ENCODE data around the gene TCERG1L. TPM values are rescaled to one million over a fixed set of nuclear protein-coding genes. Genes with fewer than 3 reads are reported as not detected.

The TCERG1L gene
- total RNA-seq, 4 donors from 2014 or later, result 0.12 TPM; not detected in 3

GRCh38 chr10:131144711-131145375, 166.7 kb downstream of the TCERG1L start:
- Histone ChIP-seq H3K27ac (no peak overlapping the region), H3K9me3 (no peaks in the 10 kb centered on the region), H3K27me3 (peaks cover 73% of the 10 kb centered on the region), H3K36me3 (no peaks in the 10 kb centered on the region), H3K4me1 (no peaks in the 10 kb centered on the region), H3K4me3 (no peak overlapping the region)
- WGBS, 2 donors (ENCODE audit: low coverage in 1 of 2), result 53 to 70% methylated on average over 8 to 9 of the region's 9 CpGs
- ATAC-seq, result no peak
- TF ChIP-seq CTCF (IDR thresholded peaks at IDR 0.05) (no peak), POLR2AphosphoS5 (IDR thresholded peaks at IDR 0.05) (no peak), EP300 (IDR thresholded peaks at IDR 0.05) (no peak), POLR2A (IDR thresholded peaks at IDR 0.05) (no peak)

GRCh38 chr10:131144196-131144595, 167.3 kb downstream of the TCERG1L start:
- H3K27ac ChIP-seq, result no peak overlapping the region
- no peaks in the 10 kb centered on the region for H3K9me3 ChIP-seq
- H3K4me3 ChIP-seq, result no peak overlapping the region
- peaks cover 80% of the 10 kb centered on the region for H3K27me3 ChIP-seq
- H3K4me1 ChIP-seq, result no peaks in the 10 kb centered on the region
- H3K36me3 ChIP-seq, result no peaks in the 10 kb centered on the region
- 51 to 59% methylated on average over 8 to 9 of the region's 13 CpGs for WGBS, 2 donors (ENCODE audit: low coverage in 1 of 2)
- no peak for ATAC-seq
- TF ChIP-seq POLR2AphosphoS5 (IDR thresholded peaks at IDR 0.05) (no peak), POLR2A (IDR thresholded peaks at IDR 0.05) (no peak), CTCF (IDR thresholded peaks at IDR 0.05) (no peak), EP300 (IDR thresholded peaks at IDR 0.05) (no peak)

- ATAC-seq, result no peak
- H3K4me1 ChIP-seq, result no peaks in the 10 kb centered on the region
- WGBS, 2 donors (ENCODE audit: low coverage in 1 of 2), result 60 to 73% methylated on average over 5 to 6 of the region's 25 CpGs
- H3K36me3 ChIP-seq, result no peaks in the 10 kb centered on the region
- H3K9me3 ChIP-seq, result no peaks in the 10 kb centered on the region
- no peak for TF ChIP-seq CTCF (IDR thresholded peaks at IDR 0.05)
- no peak for TF ChIP-seq EP300 (IDR thresholded peaks at IDR 0.05)
- TF ChIP-seq POLR2AphosphoS5 (IDR thresholded peaks at IDR 0.05), result no peak
- TF ChIP-seq POLR2A (IDR thresholded peaks at IDR 0.05), result no peak
- peaks cover 80% of the 10 kb centered on the region for H3K27me3 ChIP-seq
- H3K4me3 ChIP-seq, result no peak overlapping the region
- H3K27ac ChIP-seq, result no peak overlapping the region
Observed at GRCh38 chr10:131143425-131144165, 167.9 kb downstream of the TCERG1L start.

GRCh38 chr10:131142517-131143380, 168.8 kb downstream of the TCERG1L start:
- TF ChIP-seq POLR2AphosphoS5 (IDR thresholded peaks at IDR 0.05), result no peak
- TF ChIP-seq EP300 (IDR thresholded peaks at IDR 0.05), result no peak
- TF ChIP-seq POLR2A (IDR thresholded peaks at IDR 0.05), result no peak
- no peak for TF ChIP-seq CTCF (IDR thresholded peaks at IDR 0.05)
- Histone ChIP-seq H3K27me3 (peaks cover 83% of the 10 kb centered on the region), H3K9me3 (no peaks in the 10 kb centered on the region), H3K4me3 (no peak overlapping the region), H3K36me3 (no peaks in the 10 kb centered on the region), H3K4me1 (no peaks in the 10 kb centered on the region), H3K27ac (no peak overlapping the region)
- WGBS, 2 donors (ENCODE audit: low coverage in 1 of 2), result 50 to 75% methylated on average over 3 to 4 of the region's 18 CpGs
- no peak for ATAC-seq

All from gastroesophageal sphincter (tissue), 4 donors.